Transverse colon (tissue), 4 donors: ENCODE data around the gene LALBA.

Experiments
- EP300 ChIP-seq: sonication (generic); formaldehyde crosslinking; IDR thresholded peaks from one replicate; pipeline ENCODE4 v1.6.1; 2017; ENCODE audit warnings: antibody characterized with exemption, low read depth
- POLR2A ChIP-seq: fragments of 450-650 bp; IDR thresholded peaks from one replicate; pipeline ENCODE4 v1.6.1; 2016; ENCODE audit warnings: antibody characterized with exemption, mild to moderate bottlenecking, moderate library complexity
- POLR2AphosphoS5 ChIP-seq, 3 donors: sonication (generic); formaldehyde crosslinking; IDR thresholded peaks; one replicate each; pipeline ENCODE4 v1.6.1; 2016; ENCODE audit warnings: antibody characterized with exemption in 3 of 3
- TF ChIP-seq, protein P1 (sequence below), 5 experiments: fragments of 200-600 bp in 3 of 5; fragments of 450-650 bp in 2 of 5; sonication (generic) in 3 of 5; IDR thresholded peaks; 1 replicate in 2 of 5; 2 replicates in 3 of 5; pipeline ENCODE4 v1.5.1; 2016 to 2017; ENCODE audit warnings: antibody characterized with exemption in 5 of 5, inconsistent platforms in 3 of 5, mild to moderate bottlenecking in 2 of 5, moderate library complexity in 1 of 5

DNA sequence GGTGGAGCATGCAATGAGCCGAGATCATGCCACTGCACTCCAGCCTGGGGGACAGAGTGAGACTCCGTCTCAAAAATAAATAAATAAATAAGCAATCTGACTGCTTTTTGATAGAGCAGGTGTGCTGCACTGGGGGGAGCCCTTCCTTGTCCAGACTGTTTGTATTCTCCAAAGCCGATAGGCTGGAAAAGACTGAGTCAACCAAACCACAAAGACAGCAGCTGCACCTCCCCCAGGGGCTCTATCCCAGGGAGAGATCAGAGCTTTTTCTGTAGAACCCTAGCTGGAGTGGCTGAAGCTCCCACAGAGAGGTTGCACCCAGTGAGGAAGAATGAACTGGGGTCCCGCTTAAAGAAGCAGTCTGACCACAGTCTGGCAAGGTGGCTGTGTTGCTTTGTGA lies 45.8 kb upstream of the LALBA start:
- no peak for TF ChIP-seq EP300
- TF ChIP-seq POLR2AphosphoS5 (IDR thresholded peaks at IDR 0.05), result no peak
- TF ChIP-seq, protein P1, sequence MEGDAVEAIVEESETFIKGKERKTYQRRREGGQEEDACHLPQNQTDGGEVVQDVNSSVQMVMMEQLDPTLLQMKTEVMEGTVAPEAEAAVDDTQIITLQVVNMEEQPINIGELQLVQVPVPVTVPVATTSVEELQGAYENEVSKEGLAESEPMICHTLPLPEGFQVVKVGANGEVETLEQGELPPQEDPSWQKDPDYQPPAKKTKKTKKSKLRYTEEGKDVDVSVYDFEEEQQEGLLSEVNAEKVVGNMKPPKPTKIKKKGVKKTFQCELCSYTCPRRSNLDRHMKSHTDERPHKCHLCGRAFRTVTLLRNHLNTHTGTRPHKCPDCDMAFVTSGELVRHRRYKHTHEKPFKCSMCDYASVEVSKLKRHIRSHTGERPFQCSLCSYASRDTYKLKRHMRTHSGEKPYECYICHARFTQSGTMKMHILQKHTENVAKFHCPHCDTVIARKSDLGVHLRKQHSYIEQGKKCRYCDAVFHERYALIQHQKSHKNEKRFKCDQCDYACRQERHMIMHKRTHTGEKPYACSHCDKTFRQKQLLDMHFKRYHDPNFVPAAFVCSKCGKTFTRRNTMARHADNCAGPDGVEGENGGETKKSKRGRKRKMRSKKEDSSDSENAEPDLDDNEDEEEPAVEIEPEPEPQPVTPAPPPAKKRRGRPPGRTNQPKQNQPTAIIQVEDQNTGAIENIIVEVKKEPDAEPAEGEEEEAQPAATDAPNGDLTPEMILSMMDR (IDR thresholded peaks at IDR 0.05), result no peak
- no peak for TF ChIP-seq POLR2A
